CD8-positive, alpha-beta memory T cell (primary cell): ENCODE measurements around the gene PITPNC1. TPM values are rescaled to one million over a fixed set of nuclear protein-coding genes. Genes with fewer than 3 reads are reported as not detected.
A peak's percentile ranks its signal among the peaks of the same experiment; 100 is the strongest.

Experiments
- CTCF ChIA-PET: fragments of 350-600 bp; sonication (Branson Sonifier 250); formaldehyde crosslinking; loops from one replicate; lab custom pipeline; 2021; ENCODE audit warnings: antibody characterized with exemption; lab: Charles Lee
- POLR2A ChIA-PET: fragments of 350-600 bp; sonication (Branson Sonifier 250); formaldehyde crosslinking; loops from one replicate; lab custom pipeline; 2021; ENCODE audit warnings: antibody characterized with exemption; lab: Charles Lee
- DNase-seq, 5 donors: peaks; one replicate each; pipeline versions ENCODE4 v3.0.0 to v3.0.0-alpha.2; 2020 to 2022; ENCODE audit warnings: mixed read lengths in 1 of 5
- H3K27ac ChIP-seq: one replicate; pipeline ENCODE4 v1.7.0; 2013; ENCODE audit warnings: low read depth, mild to moderate bottlenecking, low read length, moderate library complexity
- H3K27me3 ChIP-seq: 2 replicates; pipeline ENCODE4 v1.7.0; 2013; ENCODE audit warnings: low read length, mild to moderate bottlenecking; ENCODE audit not compliant: insufficient read depth, poor library complexity, severe bottlenecking
- H3K36me3 ChIP-seq: 2 replicates; pipeline ENCODE4 v1.7.0; 2013; ENCODE audit warnings: mild to moderate bottlenecking, low read length, moderate library complexity; ENCODE audit not compliant: insufficient read depth
- H3K4me1 ChIP-seq: 2 replicates; pipeline ENCODE4 v1.7.0; 2013; ENCODE audit warnings: mild to moderate bottlenecking, low read length, moderate library complexity; ENCODE audit not compliant: insufficient read depth
- H3K4me3 ChIP-seq: 2 replicates; pipeline ENCODE4 v1.7.0; 2013; ENCODE audit warnings: mild to moderate bottlenecking, low read length
- H3K9me3 ChIP-seq: 2 replicates; pipeline ENCODE4 v1.7.0; 2013; ENCODE audit warnings: mild to moderate bottlenecking, low read length
- H3K27ac Mint-ChIP-seq, 8 donors: one replicate each; pipeline ENCODE4 v1.8.0; 2020 to 2021; ENCODE audit warnings: mixed read lengths in 8 of 8, mild to moderate bottlenecking in 6 of 8, inconsistent platforms in 3 of 8, moderate library complexity in 3 of 8
- H3K27me3 Mint-ChIP-seq, 2 donors: one replicate each; pipeline ENCODE4 v1.8.0; 2020 to 2021; ENCODE audit warnings: mixed read lengths in 2 of 2, mild to moderate bottlenecking in 1 of 2, moderate library complexity in 1 of 2
- H3K36me3 Mint-ChIP-seq, 3 donors: one replicate each; pipeline ENCODE4 v1.8.0; 2020 to 2021; ENCODE audit warnings: mixed read lengths in 3 of 3, inconsistent platforms in 1 of 3, mild to moderate bottlenecking in 1 of 3
- H3K4me1 Mint-ChIP-seq, 3 donors: one replicate each; pipeline ENCODE4 v1.8.0; 2020 to 2021; ENCODE audit warnings: mixed read lengths in 3 of 3, inconsistent platforms in 1 of 3, mild to moderate bottlenecking in 1 of 3
- H3K4me3 Mint-ChIP-seq, 7 donors: one replicate each; pipeline ENCODE4 v1.8.0; 2020 to 2021; ENCODE audit warnings: mixed read lengths in 7 of 7, mild to moderate bottlenecking in 6 of 7, moderate library complexity in 4 of 7, inconsistent platforms in 2 of 7
- H3K9me3 Mint-ChIP-seq, 5 donors: one replicate each; pipeline ENCODE4 v1.8.0; 2020 to 2022; ENCODE audit warnings: mixed read lengths in 5 of 5, mild to moderate bottlenecking in 3 of 5, moderate library complexity in 2 of 5, inconsistent platforms in 1 of 5
- polyA plus RNA-seq: library from polyadenylated mRNA; unstranded; fragments of 300-500 nt; fragmentation: Illumina TruSeq; gene quantifications from one replicate; pipeline ENCODE4 v1.2.3, GENCODE V29; 2021
- total RNA-seq, 2 experiments: library from RNA; stranded (reverse); gene quantifications; one replicate each; pipeline ENCODE4 v1.2.3, GENCODE V29; 2021

Gene PITPNC1
- total and polyA plus RNA-seq, 3 experiments from 2014 or later, result 43.1 to 163 (median 45.1) TPM

- H3K4me1 Mint-ChIP-seq, result peaks cover 33 to 62% (median 54%) of the 10 kb centered on the region in 3 donors
- no peaks in the 10 kb centered on the region for H3K27me3 ChIP-seq
- H3K36me3 ChIP-seq, result no peaks in the 10 kb centered on the region
- ChIA-PET CTCF (no interaction called here), POLR2A (no interaction called here)
- peaks cover 5% of the 10 kb centered on the region for H3K4me1 ChIP-seq
- no peak overlapping the region for H3K4me3 Mint-ChIP-seq
- H3K36me3 Mint-ChIP-seq, result peaks cover 0 to 58% (median 17%) of the 10 kb centered on the region in 3 donors
- H3K4me3 ChIP-seq, result no peak overlapping the region
- no peak overlapping the region for H3K27ac ChIP-seq
- no peaks in the 10 kb centered on the region for H3K9me3 ChIP-seq
- H3K9me3 Mint-ChIP-seq, result no peaks in the 10 kb centered on the region
- H3K27me3 Mint-ChIP-seq, result no peaks in the 10 kb centered on the region
- no peak for DNase-seq
- peak overlapping the region in 6 of 8 donors; percentile 42 to 78 (median 64) for H3K27ac Mint-ChIP-seq
Observed at GRCh38 chr17:67549820-67550219, 172.7 kb downstream of the PITPNC1 start.

GRCh38 chr17:67554634-67555033 is 177.6 kb downstream of the PITPNC1 start:
- H3K4me1 Mint-ChIP-seq, result peaks cover 22 to 47% (median 44%) of the 10 kb centered on the region in 3 donors
- Histone ChIP-seq H3K4me3 (no peak overlapping the region), H3K36me3 (peaks cover 8% of the 10 kb centered on the region), H3K9me3 (no peaks in the 10 kb centered on the region), H3K4me1 (peaks cover under 1% of the 10 kb centered on the region), H3K27ac (no peak overlapping the region), H3K27me3 (no peaks in the 10 kb centered on the region)
- peak overlapping the region in 2 of 8 donors; percentile 12 to 32 for H3K27ac Mint-ChIP-seq
- DNase-seq, result no peak
- H3K4me3 Mint-ChIP-seq, result no peak overlapping the region
- H3K27me3 Mint-ChIP-seq, result no peaks in the 10 kb centered on the region
- POLR2A ChIA-PET, result no interaction called here
- CTCF ChIA-PET, result no interaction called here
- H3K36me3 Mint-ChIP-seq, result peaks cover 16 to 76% (median 31%) of the 10 kb centered on the region in 3 donors
- peaks cover 0 to 4% (median 0%) of the 10 kb centered on the region in 5 donors for H3K9me3 Mint-ChIP-seq

- Histone ChIP-seq H3K27ac (no peak overlapping the region), H3K36me3 (peaks cover 8% of the 10 kb centered on the region), H3K4me1 (no peaks in the 10 kb centered on the region), H3K27me3 (no peaks in the 10 kb centered on the region), H3K9me3 (no peaks in the 10 kb centered on the region), H3K4me3 (no peak overlapping the region)
- Mint-ChIP-seq H3K9me3 (peaks cover 0 to 4% (median 0%) of the 10 kb centered on the region in 5 donors), H3K27ac (peak overlapping the region in 5 of 8 donors; percentile 8 to 86 (median 63)), H3K4me3 (no peak overlapping the region), H3K4me1 (peaks cover 20 to 42% (median 34%) of the 10 kb centered on the region in 3 donors), H3K27me3 (no peaks in the 10 kb centered on the region), H3K36me3 (peaks cover 16 to 77% (median 34%) of the 10 kb centered on the region in 3 donors)
- no peak for DNase-seq
- POLR2A ChIA-PET, result no interaction called here
- CTCF ChIA-PET, result no interaction called here
Observed at GRCh38 chr17:67555855-67556254, 178.8 kb downstream of the PITPNC1 start.

GRCh38 chr17:67557052-67557845 is 180.2 kb downstream of the PITPNC1 start:
- Mint-ChIP-seq H3K36me3 (peaks cover 16 to 74% (median 33%) of the 10 kb centered on the region in 3 donors), H3K27ac (peak overlapping the region in 7 of 8 donors; percentile 7 to 82 (median 73)), H3K27me3 (no peaks in the 10 kb centered on the region), H3K4me1 (peaks cover 17 to 36% (median 26%) of the 10 kb centered on the region in 3 donors), H3K4me3 (no peak overlapping the region), H3K9me3 (peaks cover 0 to 4% (median 0%) of the 10 kb centered on the region in 5 donors)
- Histone ChIP-seq H3K27ac (no peak overlapping the region), H3K4me3 (no peak overlapping the region), H3K36me3 (peaks cover 8% of the 10 kb centered on the region), H3K27me3 (no peaks in the 10 kb centered on the region), H3K9me3 (no peaks in the 10 kb centered on the region), H3K4me1 (no peaks in the 10 kb centered on the region)
- ChIA-PET POLR2A (no interaction called here), CTCF (no interaction called here)
- DNase-seq, result no peak

GRCh38 chr17:67557921-67558320 is 180.8 kb downstream of the PITPNC1 start:
- no peaks in the 10 kb centered on the region for H3K9me3 ChIP-seq
- CTCF ChIA-PET, result no interaction called here

DNA sequence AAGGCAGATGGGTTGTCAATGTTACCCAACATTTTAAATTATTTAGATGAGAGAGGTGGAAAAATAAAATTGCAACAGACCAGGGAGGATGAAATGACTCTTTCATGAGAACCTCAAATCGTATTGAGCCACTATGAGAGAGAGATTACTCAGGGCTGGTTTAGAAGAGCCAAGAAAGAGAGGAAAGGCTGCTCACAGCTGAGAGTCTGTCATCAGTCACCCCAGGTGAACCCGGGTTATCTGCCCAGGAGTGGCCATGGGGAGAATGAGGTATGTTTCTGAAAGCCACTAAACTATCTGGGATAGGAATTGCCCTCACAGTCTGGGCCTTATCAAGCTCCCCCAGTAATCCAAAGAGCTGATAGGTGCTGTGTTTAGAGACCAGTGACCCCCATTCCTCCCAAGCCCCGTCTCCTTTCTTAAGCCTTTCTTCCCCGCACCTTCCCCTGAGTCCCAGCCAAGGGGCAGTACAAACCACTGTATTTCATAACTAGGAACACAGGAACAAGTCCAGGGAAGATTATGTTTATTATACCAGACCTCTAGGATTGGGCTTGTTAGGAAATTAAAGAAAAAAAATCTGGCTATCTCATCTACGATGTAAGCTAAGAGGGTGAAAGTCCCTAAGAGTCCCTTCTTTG is 181.8 kb downstream of the PITPNC1 start:
- H3K4me3 ChIP-seq, result no peak overlapping the region
- DNase-seq, result no peak
- Mint-ChIP-seq H3K9me3 (peaks cover 0 to 4% (median 0%) of the 10 kb centered on the region in 5 donors), H3K36me3 (peaks cover 16 to 70% (median 30%) of the 10 kb centered on the region in 3 donors), H3K4me1 (peaks cover 19 to 36% (median 32%) of the 10 kb centered on the region in 3 donors), H3K4me3 (no peak overlapping the region), H3K27me3 (no peaks in the 10 kb centered on the region), H3K27ac (peak overlapping the region in 7 of 8 donors; percentile 36 to 79 (median 47))
- no peaks in the 10 kb centered on the region for H3K27me3 ChIP-seq
- ChIA-PET POLR2A (no interaction called here), CTCF (no interaction called here)
- no peaks in the 10 kb centered on the region for H3K9me3 ChIP-seq
- H3K4me1 ChIP-seq, result no peaks in the 10 kb centered on the region
- peaks cover 12% of the 10 kb centered on the region for H3K36me3 ChIP-seq
- H3K27ac ChIP-seq, result no peak overlapping the region

More at GRCh38 chr17:67557921-67558320, 180.8 kb downstream of the PITPNC1 start:
- POLR2A ChIA-PET, result no interaction called here
- Mint-ChIP-seq H3K4me1 (peaks cover 21 to 36% (median 28%) of the 10 kb centered on the region in 3 donors), H3K36me3 (peaks cover 16 to 77% (median 37%) of the 10 kb centered on the region in 3 donors), H3K27ac (peak overlapping the region in 5 of 8 donors; percentile 30 to 82 (median 76)), H3K9me3 (peaks cover 0 to 4% (median 0%) of the 10 kb centered on the region in 5 donors), H3K27me3 (no peaks in the 10 kb centered on the region), H3K4me3 (no peak overlapping the region)
- Histone ChIP-seq H3K36me3 (peaks cover 12% of the 10 kb centered on the region), H3K27me3 (no peaks in the 10 kb centered on the region), H3K4me3 (no peak overlapping the region), H3K27ac (no peak overlapping the region), H3K4me1 (no peaks in the 10 kb centered on the region)
- DNase-seq, result no peak

DNA sequence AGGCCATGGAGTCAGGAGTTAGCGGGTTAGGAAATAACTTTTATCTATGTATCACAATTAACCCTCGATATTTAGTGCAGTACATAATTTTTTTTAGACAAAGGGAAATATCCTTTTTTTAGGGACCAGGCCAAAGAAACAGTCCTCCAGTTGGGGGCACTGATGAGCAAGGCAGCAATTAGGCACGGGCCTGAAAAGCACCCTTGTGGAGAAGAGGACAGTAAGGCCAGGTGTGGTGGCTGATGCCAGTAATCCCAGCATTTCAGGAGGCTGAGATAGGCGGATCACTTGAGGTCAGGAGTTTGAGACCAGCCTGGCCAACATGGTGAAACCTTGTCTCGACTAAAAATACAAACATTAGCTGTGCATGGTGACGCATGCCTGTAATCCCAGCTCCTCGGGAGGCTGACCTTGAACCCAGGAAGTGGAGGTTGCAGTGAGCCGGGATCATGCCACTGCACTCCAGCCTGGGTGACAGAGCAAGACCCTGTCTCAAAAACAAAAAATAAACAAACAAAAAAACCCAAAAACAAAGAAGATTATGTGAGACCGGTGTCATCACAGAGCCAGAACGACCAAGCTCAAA is 182.4 kb downstream of the PITPNC1 start:
- Histone ChIP-seq H3K36me3 (peaks cover 12% of the 10 kb centered on the region), H3K27me3 (no peaks in the 10 kb centered on the region), H3K9me3 (no peaks in the 10 kb centered on the region), H3K4me3 (no peak overlapping the region), H3K4me1 (no peaks in the 10 kb centered on the region), H3K27ac (no peak overlapping the region)
- H3K4me1 Mint-ChIP-seq, result peaks cover 20 to 37% (median 37%) of the 10 kb centered on the region in 3 donors
- H3K4me3 Mint-ChIP-seq, result no peak overlapping the region
- peaks cover 0 to 4% (median 0%) of the 10 kb centered on the region in 5 donors for H3K9me3 Mint-ChIP-seq
- peak overlapping the region in 5 of 8 donors; percentile 15 to 73 (median 51) for H3K27ac Mint-ChIP-seq
- H3K36me3 Mint-ChIP-seq, result peaks cover 16 to 66% (median 29%) of the 10 kb centered on the region in 3 donors
- H3K27me3 Mint-ChIP-seq, result no peaks in the 10 kb centered on the region
- POLR2A ChIA-PET, result no interaction called here
- no peak for DNase-seq
- CTCF ChIA-PET, result interaction anchor here (0.7 to 1.3 kb wide), 2 partner anchors 33 to 181 kb away, joined by 3 read pairs; no protein-coding TSS in a partner anchor
